Small intestine (tissue), 7 donors: Measurements from ENCODE around the gene DMRTB1. TPM values are rescaled to one million over a fixed set of nuclear protein-coding genes. Genes with fewer than 3 reads are reported as not detected.
"Not testable (repeated sequence)": the region's sequence is repeated elsewhere in the genome, so short reads cannot be mapped to it uniquely, and the experiment has no call there.

Experiments
- DNase-seq, 2 donors: peaks; one replicate each; pipeline versions ENCODE4 v3.0.0 to v3.0.0-alpha.2; 2013
- FAIRE-seq: peaks from 2 replicates; lab custom pipeline; 2012; peaks lifted over from hg19 to GRCh38; lab: Jason Lieb, UNC
- H3K27ac ChIP-seq, 3 donors: one replicate each; pipeline ENCODE4 v1.5.1; 2013; ENCODE audit warnings: low read length in 2 of 3, mild to moderate bottlenecking in 2 of 3, control low read depth in 1 of 3, inconsistent platforms in 1 of 3, low read depth in 1 of 3, moderate library complexity in 1 of 3
- H3K27me3 ChIP-seq, 3 donors: one replicate each; pipeline ENCODE4 v1.6.1; 2013; ENCODE audit warnings: low read length in 3 of 3, inconsistent platforms in 1 of 3; ENCODE audit not compliant: control insufficient read depth in 3 of 3, insufficient read depth in 3 of 3
- H3K36me3 ChIP-seq, 3 donors: one replicate each; pipeline ENCODE4 v1.6.1; 2013; ENCODE audit warnings: low read length in 3 of 3, inconsistent platforms in 1 of 3, low read depth in 1 of 3, mild to moderate bottlenecking in 1 of 3, moderate library complexity in 1 of 3; ENCODE audit not compliant: control insufficient read depth in 3 of 3, insufficient read depth in 2 of 3
- H3K4me1 ChIP-seq, 3 donors: one replicate each; pipeline ENCODE4 v1.6.1; 2013; ENCODE audit warnings: low read length in 2 of 3, inconsistent platforms in 1 of 3, low read depth in 1 of 3, mild to moderate bottlenecking in 1 of 3, moderate library complexity in 1 of 3; ENCODE audit not compliant: control insufficient read depth in 3 of 3, insufficient read depth in 2 of 3
- H3K4me3 ChIP-seq, 3 donors: one replicate each; pipeline ENCODE4 v1.5.1; 2013; ENCODE audit warnings: low read length in 3 of 3, control low read depth in 1 of 3, inconsistent platforms in 1 of 3, low read depth in 1 of 3, mild to moderate bottlenecking in 1 of 3, moderate library complexity in 1 of 3
- H3K9me3 ChIP-seq, 2 donors: one replicate each; pipeline ENCODE4 v1.6.1; 2013; ENCODE audit warnings: low read depth in 1 of 2, low read length in 1 of 2; ENCODE audit not compliant: control insufficient read depth in 2 of 2, insufficient read depth in 1 of 2
- WGBS, 3 donors: extraction: QIAGEN DNeasy Blood & Tissue Kit; methylation state at CpG; one replicate each; pipeline ENCODE4 v1.1.7; 2013; 5-methylcytosine and 5-hydroxymethylcytosine counted together
- polyA plus RNA-seq, 4 donors: library from polyadenylated mRNA; stranded (reverse) in 3 of 4; unstranded in 1 of 4; fragments of 200-250 nt in 3 of 4; fragments of 120-200 nt in 1 of 4; gene quantifications; one replicate each; pipeline versions ENCODE4 v1.2.1 to v1.2.3, GENCODE V29; 2013
- donor health status: healthy with polysubstance abuse.
- donor health status: control.
- donor health status: control.
- donor health status: Bipolar disorder and iron deficiency.
- donor health status: healthy.

DMRTB1 gene
- polyA plus RNA-seq, 4 donors: not detected

DNA sequence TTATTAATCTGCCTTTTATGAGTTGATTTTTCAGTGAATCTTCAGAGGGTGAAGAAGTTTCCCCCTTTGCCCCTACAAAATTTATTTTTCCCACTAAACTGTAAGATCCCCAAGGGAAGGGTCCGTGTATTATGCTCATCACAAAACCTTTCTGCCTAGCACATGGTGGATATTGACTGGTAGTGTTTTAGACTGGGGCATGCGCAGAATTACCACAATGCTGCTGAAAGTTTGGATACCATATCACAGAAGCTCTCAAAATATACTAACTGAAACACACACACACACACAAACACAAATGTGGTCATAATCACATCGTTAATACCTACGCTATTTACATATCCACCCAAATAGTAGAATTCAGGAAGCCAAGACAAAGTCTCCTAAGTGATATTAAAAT is 28.0 kb upstream of the DMRTB1 start:
- WGBS, 3 donors: 43 to 57% (median 55%) methylated on average over 4 of the region's 4 CpGs
- Histone ChIP-seq H3K36me3 (no peaks in the 10 kb centered on the region), H3K9me3 (peaks cover 0 to 5% of the 10 kb centered on the region in 2 donors), H3K4me3 (no peak overlapping the region), H3K27me3 (no peaks in the 10 kb centered on the region), H3K27ac (no peak overlapping the region), H3K4me1 (peaks cover 2 to 5% (median 3%) of the 10 kb centered on the region in 3 donors)
- FAIRE-seq (no peak), DNase-seq (no peak)

DNA sequence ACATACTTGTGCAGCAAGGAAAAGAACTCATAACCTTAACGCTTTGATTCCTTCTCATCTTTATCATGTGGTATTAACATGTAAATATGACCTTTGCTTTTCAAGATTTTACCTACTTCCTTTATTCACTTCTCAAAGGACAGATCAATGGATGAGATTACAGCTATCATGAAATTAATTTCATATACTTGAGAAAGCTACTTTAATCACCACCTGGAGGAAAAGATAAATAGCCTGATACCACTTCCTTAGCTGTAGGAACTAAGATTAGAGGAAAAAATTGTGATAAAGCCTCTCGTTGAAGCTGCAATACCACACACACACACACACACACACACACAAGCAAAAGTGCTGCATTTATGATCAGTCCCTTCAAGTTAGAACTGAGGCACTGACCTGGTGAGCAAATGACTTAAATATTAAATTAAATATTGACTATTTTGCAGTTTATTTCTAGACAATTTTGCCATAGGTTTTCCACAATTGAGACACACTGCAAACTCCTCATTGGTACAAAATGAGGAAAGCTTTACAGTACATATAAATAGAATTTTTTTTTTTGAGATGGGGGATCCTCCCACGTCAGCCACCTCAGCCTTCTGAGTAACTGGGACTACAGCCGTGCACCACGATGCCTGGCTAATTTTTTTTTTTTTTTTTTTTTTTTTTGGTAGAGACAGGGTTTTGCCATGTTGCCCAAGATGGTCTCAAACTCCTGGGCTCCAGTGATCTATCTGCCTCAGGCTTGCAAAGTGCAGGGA is 27.2 kb upstream of the DMRTB1 start:
- peaks cover 2 to 5% (median 3%) of the 10 kb centered on the region in 3 donors for H3K4me1 ChIP-seq
- no peak overlapping the region for H3K27ac ChIP-seq
- no peak for FAIRE-seq
- peak; percentile 38 to 51 for DNase-seq
- WGBS, 3 donors: 3 to 28% (median 16%) methylated on average over 5 of the region's 5 CpGs
- H3K27me3 ChIP-seq: no peaks in the 10 kb centered on the region
- no peak overlapping the region for H3K4me3 ChIP-seq
- peaks cover 0 to 5% of the 10 kb centered on the region in 2 donors for H3K9me3 ChIP-seq
- H3K36me3 ChIP-seq: no peaks in the 10 kb centered on the region

DNA sequence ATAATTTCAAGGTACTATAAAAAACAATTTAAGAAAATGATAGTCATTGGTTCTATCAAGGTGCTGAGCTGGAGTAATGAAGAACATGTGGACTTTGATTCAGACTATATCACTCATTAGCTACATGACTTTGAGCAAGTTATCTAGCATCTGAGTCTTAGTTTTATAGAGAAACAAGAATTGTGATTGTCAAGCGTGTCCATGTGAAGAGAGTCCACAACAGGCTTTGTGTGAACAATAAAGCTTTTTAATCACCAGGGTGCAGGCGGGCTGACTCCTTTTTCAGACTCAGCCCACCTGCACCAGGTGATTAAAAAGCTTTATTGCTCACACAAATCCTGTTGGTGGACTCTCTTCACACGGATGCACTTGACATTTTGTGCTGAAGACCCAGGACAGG is 26.6 kb upstream of the DMRTB1 start:
- peaks cover 0 to 5% of the 10 kb centered on the region in 2 donors for H3K9me3 ChIP-seq
- FAIRE-seq (no peak), DNase-seq (peak; percentile 46 to 50)
- peaks cover 2 to 5% (median 3%) of the 10 kb centered on the region in 3 donors for H3K4me1 ChIP-seq
- H3K27me3 ChIP-seq: no peaks in the 10 kb centered on the region
- 20 to 56% (median 30%) methylated on average over 3 of the region's 3 CpGs for WGBS, 3 donors
- no peaks in the 10 kb centered on the region for H3K36me3 ChIP-seq
- no peak overlapping the region for H3K4me3 ChIP-seq
- no peak overlapping the region for H3K27ac ChIP-seq

DNA sequence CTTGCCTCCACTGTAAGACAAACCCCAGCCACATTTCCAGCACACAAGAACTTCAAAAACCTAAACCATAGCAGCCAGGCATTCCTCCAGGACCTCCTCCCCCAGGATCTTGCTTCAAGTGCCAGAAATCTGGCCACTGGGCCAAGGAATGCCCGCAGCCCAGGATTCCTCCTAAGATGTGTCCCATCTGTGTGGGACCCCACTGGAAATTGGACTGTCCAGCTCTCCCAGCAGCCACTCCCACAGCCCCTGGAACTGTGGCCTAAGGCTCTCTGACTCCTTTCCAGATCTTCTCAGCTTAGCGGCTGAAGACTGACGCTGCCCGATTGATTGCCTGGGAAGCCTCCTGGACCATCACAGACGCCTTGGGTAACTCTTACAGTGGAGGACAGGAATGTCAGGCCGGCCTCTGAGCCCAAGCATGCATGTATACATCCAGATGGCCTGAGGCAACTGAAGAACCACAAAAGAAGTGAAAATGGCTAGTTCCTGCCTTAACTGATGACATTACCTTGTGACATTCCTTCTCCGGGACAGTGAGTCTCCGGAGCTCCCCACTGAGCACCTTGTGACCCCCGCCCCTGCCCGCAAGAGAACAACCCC is 24.7 kb upstream of the DMRTB1 start:
- 91 to 94% (median 92%) methylated on average over 10 of the region's 10 CpGs for WGBS, 3 donors
- DNase-seq, H3K4me1 ChIP-seq, FAIRE-seq, H3K27me3 ChIP-seq, H3K27ac ChIP-seq, H3K4me3 ChIP-seq, H3K36me3 ChIP-seq: not testable (repeated sequence)
- peaks cover 0 to 14% of the 10 kb centered on the region in 2 donors for H3K9me3 ChIP-seq

DNA sequence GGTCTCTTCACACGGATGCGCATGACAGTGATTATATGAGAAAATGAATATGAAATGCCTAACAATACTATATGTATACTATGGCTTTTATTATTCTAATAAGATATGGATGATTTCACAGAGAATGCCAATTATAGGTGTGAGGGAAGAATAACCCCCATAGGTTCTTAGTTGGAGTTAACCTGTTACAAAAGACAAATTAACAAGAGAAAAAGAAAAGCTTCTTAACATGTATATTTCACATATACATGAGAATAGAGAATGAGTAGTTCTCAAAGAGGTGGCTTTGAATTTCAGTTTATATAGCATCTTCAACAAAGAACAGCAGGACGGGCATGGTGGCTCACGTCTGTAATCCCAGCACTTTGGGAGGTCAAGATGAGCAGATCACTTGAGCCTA is 24.0 kb upstream of the DMRTB1 start:
- Histone ChIP-seq H3K4me1 (peaks cover 2 to 5% (median 3%) of the 10 kb centered on the region in 3 donors), H3K36me3 (no peaks in the 10 kb centered on the region), H3K27me3 (no peaks in the 10 kb centered on the region), H3K4me3 (no peak overlapping the region), H3K9me3 (peaks cover 0 to 14% of the 10 kb centered on the region in 2 donors), H3K27ac (no peak overlapping the region)
- DNase-seq: no peak
- no peak for FAIRE-seq
- WGBS, 3 donors: 87 to 92% (median 89%) methylated on average over 4 of the region's 4 CpGs

DNA sequence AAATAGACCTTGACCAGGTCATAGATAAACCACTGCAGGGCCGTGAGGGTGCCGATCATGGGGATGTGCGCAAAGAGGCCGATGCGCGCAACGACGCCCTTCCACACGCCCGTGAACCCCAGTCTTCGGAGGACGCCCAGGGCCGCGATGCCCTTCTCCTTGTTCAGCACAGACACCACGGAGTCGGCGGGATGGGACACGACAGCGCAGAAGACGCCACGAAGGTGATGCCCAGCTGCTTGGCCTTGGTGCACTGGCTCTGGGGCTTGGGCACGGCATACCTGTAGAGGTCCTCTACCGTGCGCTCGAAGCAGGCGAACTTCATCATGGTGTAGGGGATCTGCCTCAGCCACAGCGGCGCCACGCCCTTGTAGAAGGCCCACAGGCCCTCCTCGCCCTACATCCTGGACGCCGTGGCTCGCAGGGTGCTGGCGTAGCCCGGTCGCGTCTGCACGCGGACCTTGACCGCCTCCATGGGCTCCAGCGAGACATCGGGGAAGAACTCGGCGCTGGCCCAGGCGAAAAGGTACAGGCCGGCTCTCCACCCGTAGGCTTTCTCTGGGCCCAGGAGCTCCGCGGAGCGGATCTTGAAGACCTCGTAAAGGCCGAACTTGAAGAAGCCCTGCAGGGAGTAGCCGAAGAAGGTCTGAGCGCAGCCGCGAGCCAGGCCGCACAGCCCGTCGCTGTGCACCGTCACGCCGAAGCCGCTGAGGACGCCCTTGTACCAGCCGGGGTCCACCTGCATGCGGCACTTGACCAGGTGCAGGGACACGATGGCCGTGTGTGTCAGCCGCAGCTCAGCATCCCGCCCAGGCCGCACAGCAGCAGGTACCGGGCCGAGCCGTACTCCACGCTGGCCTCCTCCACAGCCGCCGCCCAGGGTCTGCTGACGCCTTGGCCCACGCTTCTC is 20.5 kb upstream of the DMRTB1 start:
- H3K9me3 ChIP-seq: peaks cover 0 to 14% of the 10 kb centered on the region in 2 donors
- H3K36me3 ChIP-seq: no peaks in the 10 kb centered on the region
- WGBS, 3 donors: 96 to 97% (median 97%) methylated on average over 64 to 79 of the region's 79 CpGs
- no peak overlapping the region for H3K4me3 ChIP-seq
- FAIRE-seq (no peak), DNase-seq (no peak)
- no peak overlapping the region for H3K27ac ChIP-seq
- no peaks in the 10 kb centered on the region for H3K27me3 ChIP-seq
- H3K4me1 ChIP-seq: no peaks in the 10 kb centered on the region

DNA sequence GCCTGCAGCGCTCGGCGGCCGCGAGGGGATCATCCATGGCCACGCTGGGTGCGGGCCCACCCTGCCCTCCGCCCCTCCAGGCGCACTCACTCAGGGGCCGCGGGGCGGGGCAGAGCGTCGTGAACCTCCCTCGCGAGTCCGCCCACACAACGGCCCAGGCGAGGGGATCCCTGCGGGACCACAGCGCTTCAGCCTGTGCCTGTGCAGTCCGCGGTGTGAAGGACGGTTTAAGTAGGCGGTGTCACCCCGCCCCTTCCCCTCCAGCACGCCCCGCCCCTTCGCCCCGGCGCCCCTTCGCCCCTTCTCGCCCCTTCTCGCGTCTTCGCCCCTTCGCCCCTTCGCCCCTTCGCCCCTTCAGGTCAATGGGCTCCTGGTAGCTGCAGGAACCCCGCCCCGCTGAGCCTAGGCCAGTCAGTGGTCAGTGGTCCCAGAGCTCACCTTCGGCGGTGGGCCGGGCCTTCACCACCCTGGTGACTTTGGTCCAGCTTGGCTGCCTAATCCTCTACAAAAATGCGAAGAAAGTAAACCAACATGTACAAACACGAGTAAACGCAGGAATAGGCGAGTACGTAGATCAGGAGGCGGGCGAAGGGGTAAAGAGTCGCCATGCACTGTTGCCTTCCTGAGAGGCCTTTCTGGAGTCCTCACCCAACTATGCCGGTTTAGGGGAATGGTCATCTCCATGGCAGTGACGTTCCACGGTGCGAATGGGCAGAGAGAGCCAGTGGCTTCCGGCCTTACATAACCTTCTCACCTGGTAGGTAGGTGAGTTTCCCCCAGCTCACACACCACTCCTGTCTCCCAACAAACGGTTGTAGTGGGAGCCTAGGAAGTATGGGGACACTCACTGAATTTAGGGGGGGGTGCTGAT is 19.6 kb upstream of the DMRTB1 start:
- no peak for DNase-seq

More for the DNA sequence above, 19.6 kb upstream of the DMRTB1 start:
- WGBS, 3 donors: 97% methylated on average over 57 to 58 of the region's 58 CpGs
- FAIRE-seq: no peak
- H3K4me1 ChIP-seq: no peaks in the 10 kb centered on the region
- no peak overlapping the region for H3K4me3 ChIP-seq
- H3K36me3 ChIP-seq: no peaks in the 10 kb centered on the region
- H3K9me3 ChIP-seq: peaks cover 0 to 12% of the 10 kb centered on the region in 2 donors
- H3K27ac ChIP-seq: no peak overlapping the region
- no peaks in the 10 kb centered on the region for H3K27me3 ChIP-seq
